NOMO-1 treated with dmso at 0.1 percent for 144 hours (cell line): ENCODE results near the gene FARP2.
"Not testable (repeated sequence)": the region's sequence is repeated elsewhere in the genome, so short reads cannot be mapped to it uniquely, and the experiment has no call there.

Experiments used
- DNase-seq: peaks from one replicate; lab custom pipeline; 2025; ENCODE audit not compliant: unreplicated experiment; lab: John Stamatoyannopoulos, UW

The FARP2 gene

DNA sequence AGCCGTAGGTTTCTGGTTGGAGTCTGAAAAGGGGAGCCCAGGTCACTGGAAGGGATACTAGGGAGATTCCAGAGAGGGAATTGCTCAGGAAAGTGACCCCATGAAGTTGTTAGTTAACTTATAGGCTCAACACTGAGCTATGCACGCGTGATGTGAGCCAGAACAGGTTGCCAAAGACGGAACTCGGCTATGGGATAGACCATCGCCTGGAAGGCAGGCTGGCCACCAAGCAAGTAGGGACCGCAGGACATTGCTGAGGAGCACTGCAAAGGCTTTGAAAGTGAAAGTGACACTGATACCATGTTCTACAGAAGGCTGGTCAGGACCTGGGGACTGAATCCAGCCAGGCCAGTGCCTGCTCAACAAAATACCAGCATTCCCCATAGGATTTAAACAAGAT lies 7.3 kb downstream of the FARP2 start:
- DNase-seq: no peak

GRCh38 chr2:241364781-241365180 lies 8.7 kb downstream of the FARP2 start:
- DNase-seq: no peak

DNA sequence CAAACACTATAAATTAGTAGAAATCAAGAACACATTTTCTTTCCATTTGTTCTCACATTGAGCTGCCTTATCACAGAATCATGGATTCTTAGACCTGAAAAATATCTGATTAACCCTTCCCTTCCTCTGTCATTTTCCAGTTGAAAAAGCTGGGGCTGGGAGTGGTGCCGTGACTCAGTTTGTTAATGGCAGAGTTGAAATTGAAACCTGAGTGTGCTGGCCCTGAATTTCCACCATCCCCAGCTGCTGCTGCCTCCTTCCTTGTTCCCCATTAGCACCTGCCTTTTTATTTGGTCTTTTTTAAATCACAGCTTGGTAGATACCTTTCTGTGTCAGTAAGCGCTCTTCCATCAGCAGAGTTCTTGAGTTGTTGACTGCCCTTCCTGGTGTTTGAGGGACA lies 10.6 kb downstream of the FARP2 start:
- DNase-seq: no peak

- DNase-seq: no peak
Measured at GRCh38 chr2:241368643-241369042, 12.6 kb downstream of the FARP2 start.

GRCh38 chr2:241372361-241372992 lies 16.4 kb downstream of the FARP2 start:
- DNase-seq: no peak

- DNase-seq: no peak
Measured at GRCh38 chr2:241373446-241373845, 17.4 kb downstream of the FARP2 start.

DNA sequence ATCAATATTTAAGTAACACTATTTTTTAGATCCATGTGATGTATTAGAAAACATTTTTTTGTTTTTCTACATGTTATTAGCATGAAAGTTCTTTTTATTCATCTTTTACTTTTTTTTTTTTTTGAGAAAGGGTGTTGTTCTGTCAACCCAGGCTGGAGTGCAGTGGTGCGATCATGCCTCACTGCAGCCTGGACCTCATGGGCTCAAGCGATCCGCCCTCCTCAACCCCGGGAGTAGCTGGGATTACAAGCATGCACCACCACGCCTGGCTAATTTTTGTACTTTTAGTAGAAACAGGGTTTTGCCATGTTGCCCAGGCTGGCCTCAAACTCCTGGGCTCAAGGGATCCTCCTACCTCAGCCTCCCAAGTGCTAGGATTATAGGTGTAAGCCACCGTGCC lies 17.8 kb downstream of the FARP2 start:
- DNase-seq: not testable (repeated sequence)

- DNase-seq: no peak
Measured at GRCh38 chr2:241375300-241375699, 19.2 kb downstream of the FARP2 start.

DNA sequence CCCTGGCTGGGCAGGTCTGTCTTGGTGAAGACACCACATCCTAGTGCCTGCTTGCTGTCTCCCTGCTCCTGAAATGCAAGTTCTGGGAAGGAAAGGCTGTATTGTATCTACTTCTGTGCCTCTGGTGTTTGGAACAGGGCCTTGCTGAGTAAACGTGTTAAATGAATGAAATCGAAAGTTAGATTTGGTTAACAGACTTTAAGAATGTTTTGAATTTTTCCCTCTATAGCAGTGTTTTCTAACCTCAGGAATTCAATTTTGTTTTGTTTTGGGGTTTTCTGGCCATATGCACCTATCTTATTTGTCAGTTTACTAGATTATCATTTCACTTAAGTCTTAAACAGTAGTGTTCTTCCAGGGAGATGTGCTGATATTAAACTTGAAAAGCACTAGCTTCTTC lies 20.7 kb downstream of the FARP2 start:
- DNase-seq: no peak

DNA sequence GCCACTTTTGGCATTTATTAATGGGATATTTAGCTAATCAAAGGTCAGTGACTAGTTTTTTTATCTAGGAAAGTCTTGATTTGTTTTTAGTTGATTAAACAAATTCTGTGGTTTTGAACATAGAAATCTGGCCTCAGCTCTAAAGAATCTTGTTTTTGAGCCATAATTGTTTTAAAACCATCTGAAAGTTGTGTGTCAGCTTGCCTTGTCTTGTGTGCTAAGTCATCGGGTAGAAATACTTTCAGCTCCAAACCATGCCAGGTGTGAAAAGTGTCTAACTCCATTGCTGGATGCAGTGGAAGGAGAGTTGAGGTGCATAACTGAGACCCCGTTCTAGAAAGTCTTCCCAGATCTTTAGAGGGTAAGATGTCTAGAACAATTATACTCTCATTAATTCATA lies 22.7 kb downstream of the FARP2 start:
- DNase-seq: no peak

GRCh38 chr2:241379481-241380480 lies 23.7 kb downstream of the FARP2 start:
- DNase-seq: no peak

DNA sequence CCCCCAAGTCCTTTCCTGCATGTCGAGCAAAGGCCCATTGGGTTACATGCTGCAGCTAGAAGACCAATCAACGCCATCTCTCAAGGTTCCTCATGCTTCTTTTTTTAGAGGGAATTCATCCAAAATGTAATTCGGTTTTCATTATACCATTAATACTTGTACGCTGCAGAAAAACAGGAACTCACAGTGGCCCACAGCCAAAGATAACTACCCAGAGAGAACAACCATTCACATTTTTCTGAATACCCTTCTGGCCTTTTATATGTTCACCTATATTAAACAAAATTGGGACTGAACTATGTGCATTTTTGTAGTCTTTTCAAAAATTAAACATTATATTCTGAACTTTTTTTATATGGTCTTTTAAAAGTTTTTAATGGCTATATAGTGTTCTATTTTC lies 25.8 kb downstream of the FARP2 start:
- peak; percentile 16 for DNase-seq

DNA sequence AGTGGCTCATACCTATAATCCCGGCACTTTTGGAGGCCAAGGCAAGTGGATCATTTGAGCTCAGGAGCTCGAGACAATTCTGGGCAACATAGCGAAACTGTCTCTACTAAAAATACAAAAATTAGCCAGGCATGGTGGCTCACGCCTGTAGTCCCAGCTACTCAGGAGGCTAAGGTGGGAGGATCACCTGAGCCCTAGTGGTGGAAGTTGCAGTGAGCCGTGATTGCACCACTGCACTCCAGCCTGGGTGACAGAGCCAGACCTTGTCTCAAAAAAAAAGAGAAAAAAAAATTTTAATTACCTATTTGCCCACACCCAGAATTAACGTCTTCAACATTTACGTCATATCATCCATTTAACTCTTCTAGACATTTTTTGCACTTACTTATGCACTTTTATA lies 29.4 kb downstream of the FARP2 start:
- not testable (repeated sequence) for DNase-seq

DNA sequence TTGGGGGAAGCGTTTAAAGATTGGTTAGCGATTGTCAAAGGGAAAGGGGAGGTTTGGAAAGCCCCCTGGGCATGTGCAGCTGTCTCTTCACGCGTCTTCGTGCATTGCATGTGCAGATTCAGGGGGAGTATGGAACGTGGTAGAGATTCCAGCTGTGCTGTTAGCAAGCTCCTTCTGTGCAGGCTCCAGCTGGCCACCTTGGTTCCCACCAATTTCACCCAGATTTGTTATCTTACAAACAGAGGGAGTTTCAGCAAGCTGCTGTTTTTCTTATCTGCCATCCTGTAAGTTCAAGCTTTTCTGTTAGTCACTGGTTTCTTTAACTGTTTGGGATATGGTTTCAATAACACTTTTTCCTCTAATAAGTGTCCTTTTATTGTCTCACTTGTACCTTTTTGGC lies 30.4 kb downstream of the FARP2 start:
- DNase-seq: no peak

GRCh38 chr2:241389697-241390096 lies 33.6 kb downstream of the FARP2 start:
- no peak for DNase-seq

- no peak for DNase-seq
Measured at GRCh38 chr2:241390301-241391206, 34.5 kb downstream of the FARP2 start.

GRCh38 chr2:241391892-241392665 lies 36.0 kb downstream of the FARP2 start:
- no peak for DNase-seq

GRCh38 chr2:241392753-241393152 lies 36.7 kb downstream of the FARP2 start:
- DNase-seq: not testable (repeated sequence)

- no peak for DNase-seq
Measured at GRCh38 chr2:241393524-241394196, 37.6 kb downstream of the FARP2 start.

GRCh38 chr2:241396809-241397208 lies 40.7 kb downstream of the FARP2 start:
- DNase-seq: not testable (repeated sequence)
